Brain pericyte (primary cell): ENCODE measurements around the gene MARK3.
A peak's percentile ranks its signal among the peaks of the same experiment; 100 is the strongest.
"Not testable (repeated sequence)": the region's sequence is repeated elsewhere in the genome, so short reads cannot be mapped to it uniquely, and the experiment has no call there.

Experiments
- DNase-seq: peaks from one replicate; pipeline ENCODE4 v3.0.0-alpha.2; 2012; ENCODE audit warnings: low read depth, low spot score

MARK3 gene

DNA sequence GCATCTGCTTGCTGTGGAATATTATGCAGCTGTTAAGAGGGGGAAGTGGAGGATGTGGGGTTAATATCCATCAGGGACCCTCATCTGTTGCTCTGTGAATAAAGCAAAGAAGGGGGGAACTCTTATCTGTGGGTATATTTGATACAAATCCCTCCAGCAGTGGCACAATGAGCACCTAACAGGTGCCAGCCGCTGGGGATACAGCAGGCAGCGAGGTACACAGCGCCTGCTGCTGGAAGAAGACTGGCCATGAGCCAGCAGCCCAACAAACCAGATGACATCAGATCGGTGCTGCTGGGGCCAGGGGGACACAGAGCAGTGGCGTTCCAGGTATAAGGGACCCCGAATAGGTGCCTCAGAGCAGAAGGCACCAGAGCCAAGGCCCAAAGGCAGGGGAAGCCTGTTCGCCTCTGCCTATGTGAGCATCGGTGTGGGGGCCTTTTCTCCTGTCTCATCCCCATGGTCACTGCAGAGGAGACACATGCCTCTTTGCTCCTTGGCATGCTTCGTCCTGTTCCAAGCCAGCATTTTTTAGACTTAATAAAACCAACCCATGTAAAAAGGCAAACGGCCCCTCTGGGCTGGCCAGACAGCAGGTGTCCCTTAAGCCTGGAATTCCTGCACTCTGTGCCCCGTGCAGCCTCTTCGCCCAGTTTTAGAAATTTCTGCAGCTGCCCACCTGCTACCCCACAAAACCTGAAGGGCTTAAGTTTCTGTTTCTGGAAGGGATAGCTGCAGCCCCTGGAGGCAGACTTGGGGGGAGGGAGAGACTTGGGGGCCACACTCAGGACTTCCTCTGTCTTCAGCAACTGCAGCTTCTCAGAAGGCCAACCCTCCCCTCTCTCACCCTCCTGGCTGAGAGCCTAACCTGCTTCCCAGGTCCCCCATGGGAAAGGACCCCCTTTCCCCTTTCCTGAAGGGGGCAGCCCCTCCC lies 139.1 kb downstream of the MARK3 start:
- DNase-seq = no peak

GRCh38 chr14:103525430-103526246 lies 140.4 kb downstream of the MARK3 start:
- DNase-seq = not testable (repeated sequence)

GRCh38 chr14:103526247-103526913 lies 141.2 kb downstream of the MARK3 start:
- no peak for DNase-seq

DNA sequence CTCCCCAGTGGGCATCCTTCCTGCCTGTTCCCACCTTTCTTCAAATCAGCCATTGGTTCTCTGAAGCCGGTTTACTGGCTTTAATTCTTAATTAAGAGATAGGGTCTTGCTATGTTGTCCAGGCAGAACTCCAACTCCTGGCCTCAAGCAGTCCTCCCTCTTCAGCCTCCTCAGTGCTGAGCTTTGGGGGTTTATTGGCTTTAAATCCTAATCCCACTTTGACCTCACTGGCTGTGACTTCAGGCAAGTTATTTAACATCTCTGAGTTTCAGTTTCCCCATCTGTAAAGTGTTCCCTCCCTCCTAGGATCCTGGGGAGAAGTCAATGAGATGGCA lies 141.7 kb downstream of the MARK3 start:
- DNase-seq = no peak

- DNase-seq = no peak
Measured at GRCh38 chr14:103527408-103528145, 142.4 kb downstream of the MARK3 start.

DNA sequence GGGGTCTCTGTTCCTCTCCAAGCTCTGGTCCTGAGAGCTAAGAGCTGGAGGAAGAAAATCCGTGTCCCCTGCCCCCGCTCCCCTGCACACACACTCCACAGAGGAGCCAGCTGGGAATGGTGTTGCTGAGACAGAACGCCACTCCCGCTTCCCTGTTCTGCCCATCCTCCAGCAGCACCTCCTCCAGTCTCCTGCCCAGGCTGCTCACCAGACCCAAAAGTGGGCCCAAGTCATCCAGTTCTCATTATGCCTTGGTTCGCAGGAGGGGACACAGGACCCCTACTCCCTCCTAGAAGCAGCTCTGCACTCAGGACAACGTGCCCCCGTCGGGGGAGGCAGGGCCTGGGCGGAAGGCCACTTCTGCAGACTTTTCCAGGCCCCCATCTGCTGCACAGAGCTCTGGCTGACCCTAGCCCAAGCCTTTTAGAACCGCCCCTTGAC lies 143.0 kb downstream of the MARK3 start:
- no peak for DNase-seq

DNA sequence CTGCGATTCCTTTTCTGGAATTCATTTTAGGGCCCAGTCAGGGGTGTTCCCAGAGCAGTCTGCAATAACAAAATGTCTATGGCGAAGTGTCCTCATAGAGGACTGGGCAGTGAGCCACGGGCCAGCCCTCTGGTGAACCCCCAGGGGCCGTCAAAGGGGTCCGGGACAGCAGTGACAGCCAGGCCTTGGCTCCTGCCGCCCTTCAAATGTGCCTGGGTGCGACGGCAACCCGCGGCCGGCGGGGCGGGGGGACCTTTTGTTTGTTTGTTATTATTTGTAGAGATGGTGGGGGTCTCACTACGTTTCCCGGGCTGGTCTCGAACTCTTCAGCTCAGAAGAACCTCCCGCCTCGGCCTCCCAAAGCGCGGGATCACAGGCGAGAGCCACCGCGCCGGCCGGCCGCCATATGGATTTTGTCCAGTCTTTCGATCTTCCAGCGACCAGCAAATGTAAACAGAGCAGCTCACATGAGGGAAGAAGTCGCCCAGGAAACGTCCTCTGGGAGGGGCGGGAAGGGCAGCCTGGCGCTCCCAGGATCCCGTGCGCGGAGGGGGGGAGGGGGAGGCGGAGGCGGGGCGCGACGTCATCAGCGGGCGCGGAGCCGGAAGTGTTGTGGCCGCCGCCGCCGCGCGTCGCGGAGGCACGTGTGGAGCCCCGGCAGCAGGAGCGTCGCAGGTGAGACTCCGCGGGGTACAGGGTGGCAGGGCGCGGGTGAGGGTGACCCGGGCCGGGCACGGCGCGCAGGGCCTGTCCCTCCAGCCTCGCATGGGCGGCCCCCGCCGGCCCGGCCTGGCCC lies 143.6 kb downstream of the MARK3 start, which contains the start of gene TRMT61A:
TSS of gene TRMT61A (plus strand) at position 610 of the 796 bp plus-strand sequence. CDS start 783 bp downstream, outside the sequence.
- DNase-seq = peak; percentile 43

GRCh38 chr14:103529383-103530365 lies 144.5 kb downstream of the MARK3 start:
- DNase-seq = no peak

DNA sequence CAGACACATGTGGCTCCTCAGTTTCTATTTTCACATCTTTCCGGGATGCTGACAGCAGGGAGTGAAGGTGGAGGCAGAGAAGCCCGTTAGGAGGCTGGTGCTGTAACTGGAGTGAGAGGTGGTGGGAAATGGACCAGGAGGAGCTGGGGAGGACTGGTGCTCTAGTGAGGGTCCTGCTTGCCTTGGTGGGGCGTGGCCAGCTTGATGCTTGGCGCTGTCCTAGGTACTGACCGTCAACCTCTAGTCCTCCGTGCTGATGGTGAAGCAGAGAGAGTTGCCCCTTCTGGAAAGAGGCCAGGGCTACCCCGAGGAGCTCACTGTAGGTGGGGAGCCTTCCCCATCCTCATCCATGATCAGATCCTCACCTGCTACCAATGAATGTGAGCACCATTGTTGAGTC lies 145.2 kb downstream of the MARK3 start:
- no peak for DNase-seq

- no peak for DNase-seq
Measured at GRCh38 chr14:103530831-103531230, 145.6 kb downstream of the MARK3 start.

GRCh38 chr14:103531421-103532215 lies 146.4 kb downstream of the MARK3 start:
- DNase-seq = no peak

- no peak for DNase-seq
Measured at GRCh38 chr14:103532216-103533136, 147.3 kb downstream of the MARK3 start.

DNA sequence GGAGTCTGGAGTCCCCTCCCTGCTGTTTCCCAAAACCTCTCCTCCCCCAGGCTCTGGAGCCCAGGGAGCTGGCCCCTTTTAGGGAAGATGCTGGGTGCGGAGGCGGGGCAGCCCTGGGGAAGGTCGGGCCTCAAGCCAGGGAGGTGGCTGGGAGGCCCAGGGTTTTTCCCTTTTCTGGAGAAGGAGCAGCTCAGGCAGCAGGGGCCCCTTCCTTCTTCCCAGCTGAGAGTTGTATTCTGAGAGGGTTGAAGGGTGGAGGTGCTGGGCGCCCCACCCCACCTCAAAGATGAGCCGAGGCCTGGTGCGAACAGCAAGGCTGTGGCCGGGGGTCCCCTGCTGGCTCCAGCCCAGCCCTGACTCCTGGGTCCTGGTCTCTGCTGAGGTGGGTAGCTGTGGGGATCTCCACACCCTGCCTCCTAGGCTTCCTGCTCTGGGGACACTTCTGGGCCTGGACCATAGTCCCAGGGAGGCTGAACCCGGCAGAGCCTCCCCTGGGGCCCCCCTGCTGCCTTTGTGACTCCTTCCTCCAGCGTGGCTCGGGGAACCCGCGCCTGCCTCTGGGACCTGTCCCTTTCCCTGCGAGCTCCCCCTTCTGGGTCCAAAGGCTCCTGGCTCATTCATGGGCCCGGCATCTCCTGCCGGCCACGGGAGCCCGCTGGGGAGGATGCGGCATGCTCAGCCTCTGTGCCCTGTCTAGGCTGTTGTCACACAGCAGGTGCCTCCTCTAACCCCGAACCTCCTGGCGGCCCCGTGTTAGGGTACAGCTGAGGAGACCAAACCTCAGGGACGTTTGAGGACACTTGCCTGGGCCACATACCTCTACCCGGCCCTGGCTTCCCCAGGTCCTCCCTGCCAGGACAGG lies 148.2 kb downstream of the MARK3 start:
- DNase-seq = no peak

- no peak for DNase-seq
Measured at GRCh38 chr14:103533999-103534575, 148.9 kb downstream of the MARK3 start.

DNA sequence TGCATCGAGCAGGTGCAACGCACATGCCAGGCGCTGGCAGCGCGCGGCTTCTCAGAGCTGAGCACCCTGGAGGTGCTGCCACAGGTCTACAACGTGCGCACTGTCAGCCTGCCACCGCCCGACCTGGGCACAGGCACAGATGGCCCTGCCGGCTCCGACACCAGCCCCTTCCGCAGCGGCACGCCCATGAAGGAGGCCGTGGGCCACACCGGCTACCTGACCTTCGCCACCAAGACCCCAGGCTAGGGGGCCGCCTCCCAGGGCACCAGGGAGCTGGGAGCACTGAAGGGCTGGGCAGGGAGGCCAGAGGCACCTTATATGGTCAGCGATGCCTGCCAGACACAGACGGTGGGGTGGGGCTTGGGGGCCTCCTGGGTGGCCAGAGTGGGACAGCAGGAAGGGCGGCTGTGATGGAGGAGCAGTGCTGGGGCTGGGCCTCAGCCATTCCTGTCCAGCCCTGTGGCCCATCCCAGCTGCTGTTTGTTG lies 149.4 kb downstream of the MARK3 start:
- DNase-seq = no peak
